ENCODE measurements around the gene COPB1.

Gene COPB1

GRCh38 chr11:14499178-14499559 lies 442 bp downstream of the COPB1 start:
- H3K79me2 ChIP-seq (ENCODE audit: insufficient read depth, low read depth): peaks cover 24% of the 10 kb centered on the region
- peak overlapping the region; percentile 32; the same call in 1 of the 2 replicates for H3K9ac ChIP-seq
- no peak overlapping the region for H3K27ac ChIP-seq
- no peaks in the 10 kb centered on the region for H4K20me1 ChIP-seq (ENCODE audit: insufficient read depth)
- H3K4me1 ChIP-seq (ENCODE audit: low read depth, poor library complexity, severe bottlenecking): peaks cover 35% of the 10 kb centered on the region
- no peak overlapping the region for H3K4me3 ChIP-seq (IDR thresholded peaks at IDR 0.05; ENCODE audit: insufficient read depth, low read depth, low read length)
- peak overlapping the region; percentile 40 for H3K4me2 ChIP-seq
- no peaks in the 10 kb centered on the region for H3K27me3 ChIP-seq (ENCODE audit: insufficient read depth, low read depth)
- H3K36me3 ChIP-seq (ENCODE audit: insufficient read depth): peaks cover 4% of the 10 kb centered on the region; the same call in 1 of the 2 replicates
- no peak for TF ChIP-seq CTCF (conservative IDR thresholded peaks at IDR 0.05; ENCODE audit: low read depth, low read length)
- H2AFZ ChIP-seq (ENCODE audit: low read depth): no peak overlapping the region; the same call in 1 of the 2 replicates

- H3K79me2 ChIP-seq (ENCODE audit: insufficient read depth, low read depth): no peaks in the 10 kb centered on the region
- no peak overlapping the region for H3K4me2 ChIP-seq
- no peak for TF ChIP-seq CTCF (conservative IDR thresholded peaks at IDR 0.05; ENCODE audit: low read depth, low read length)
- H3K36me3 ChIP-seq (ENCODE audit: insufficient read depth): peaks cover 9% of the 10 kb centered on the region; the same call in 1 of the 2 replicates
- H3K4me1 ChIP-seq (ENCODE audit: low read depth, poor library complexity, severe bottlenecking): peaks cover 15% of the 10 kb centered on the region
- H3K4me3 ChIP-seq (IDR thresholded peaks at IDR 0.05; ENCODE audit: insufficient read depth, low read depth, low read length): no peak overlapping the region
- H3K27ac ChIP-seq: no peak overlapping the region
- H4K20me1 ChIP-seq (ENCODE audit: insufficient read depth): no peaks in the 10 kb centered on the region
- H2AFZ ChIP-seq (ENCODE audit: low read depth): no peak overlapping the region
- H3K27me3 ChIP-seq (ENCODE audit: insufficient read depth, low read depth): no peaks in the 10 kb centered on the region
- H3K9ac ChIP-seq: no peak overlapping the region
Measured at GRCh38 chr11:14480716-14481115, 18.9 kb downstream of the COPB1 start.

GRCh38 chr11:14471127-14471526 lies 28.5 kb downstream of the COPB1 start:
- Histone ChIP-seq H3K27me3 (ENCODE audit: insufficient read depth, low read depth) (no peaks in the 10 kb centered on the region), H3K27ac (no peak overlapping the region), H3K9ac (no peak overlapping the region), H3K79me2 (ENCODE audit: insufficient read depth, low read depth) (no peaks in the 10 kb centered on the region), H3K4me1 (ENCODE audit: low read depth, poor library complexity, severe bottlenecking) (no peaks in the 10 kb centered on the region), H4K20me1 (ENCODE audit: insufficient read depth) (no peaks in the 10 kb centered on the region), H3K36me3 (ENCODE audit: insufficient read depth) (peaks cover 24% of the 10 kb centered on the region; the same call in 1 of the 2 replicates), H3K4me3 (IDR thresholded peaks at IDR 0.05; ENCODE audit: insufficient read depth, low read depth, low read length) (no peak overlapping the region), H2AFZ (ENCODE audit: low read depth) (no peak overlapping the region), H3K4me2 (no peak overlapping the region)
- no peak for TF ChIP-seq CTCF (conservative IDR thresholded peaks at IDR 0.05; ENCODE audit: low read depth, low read length)

- H3K4me1 ChIP-seq (ENCODE audit: low read depth, poor library complexity, severe bottlenecking): no peaks in the 10 kb centered on the region
- H3K36me3 ChIP-seq (ENCODE audit: insufficient read depth): peaks cover 30% of the 10 kb centered on the region; the same call in 1 of the 2 replicates
- H2AFZ ChIP-seq (ENCODE audit: low read depth): no peak overlapping the region
- H3K79me2 ChIP-seq (ENCODE audit: insufficient read depth, low read depth): no peaks in the 10 kb centered on the region
- no peak for TF ChIP-seq CTCF (conservative IDR thresholded peaks at IDR 0.05; ENCODE audit: low read depth, low read length)
- H3K9ac ChIP-seq: no peak overlapping the region
- H3K4me2 ChIP-seq: no peak overlapping the region
- no peak overlapping the region for H3K4me3 ChIP-seq (IDR thresholded peaks at IDR 0.05; ENCODE audit: insufficient read depth, low read depth, low read length)
- H3K27ac ChIP-seq: no peak overlapping the region
- H4K20me1 ChIP-seq (ENCODE audit: insufficient read depth): no peaks in the 10 kb centered on the region
- H3K27me3 ChIP-seq (ENCODE audit: insufficient read depth, low read depth): no peaks in the 10 kb centered on the region
Measured at GRCh38 chr11:14463623-14464022, 36.0 kb downstream of the COPB1 start.

Measured in KMS-11 (cell line).